Fibroblast of peridontal ligament (primary cell): ENCODE results near the gene FGB.

Experiments used
- DNase-seq: peaks from one replicate; pipeline ENCODE4 v3.0.0-alpha.2; 2010; ENCODE audit errors: extremely low read depth

FGB gene

GRCh38 chr4:154562697-154563254, at the start of gene FGB:
Gene FGB (plus strand): TSS chr4:154563011. CDS start chr4:154563019, 8 bp downstream.
- no peak for DNase-seq

DNA sequence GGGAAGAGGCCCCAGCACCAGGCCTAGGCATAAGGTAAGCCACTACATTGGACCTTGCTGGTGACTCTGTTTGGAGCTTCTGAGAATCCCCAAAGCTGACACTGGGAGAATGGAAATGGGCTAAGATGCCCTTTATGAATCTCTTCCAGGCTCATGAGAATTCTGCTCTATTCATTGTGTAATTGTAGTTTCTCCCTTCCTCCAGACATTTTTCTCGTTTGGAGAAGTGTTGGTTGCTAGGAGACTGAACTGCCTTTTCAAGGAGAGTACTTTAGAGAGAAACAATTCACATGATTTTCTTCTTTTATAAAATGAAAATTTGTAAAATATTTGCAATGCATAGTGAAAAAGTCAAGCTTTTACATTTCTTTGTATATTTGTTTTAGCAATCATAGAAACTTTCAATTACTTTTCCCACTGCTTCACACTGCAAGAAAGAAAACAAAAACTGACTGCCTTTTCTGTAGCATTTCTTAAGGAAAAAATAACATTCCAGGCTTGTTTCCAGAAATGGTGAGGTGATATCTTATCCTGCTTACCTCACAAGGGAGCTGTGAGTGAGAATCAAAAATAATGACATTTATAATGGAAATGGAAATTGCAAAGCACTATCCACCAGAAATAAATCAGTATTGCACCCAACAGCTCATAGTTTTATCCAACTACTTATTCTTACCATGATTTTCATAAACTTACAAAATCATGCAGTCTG, 46.3 kb upstream of the FGB start:
- DNase-seq = no peak

- DNase-seq = no peak
These were observed 45.2 kb upstream of the FGB start for GRCh38 chr4:154517591-154517990.

- no peak for DNase-seq
These were observed 43.6 kb upstream of the FGB start for GRCh38 chr4:154519214-154519613.

- no peak for DNase-seq
These were observed 41.2 kb upstream of the FGB start for GRCh38 chr4:154521607-154522006.

- no peak for DNase-seq
These were observed 36.7 kb upstream of the FGB start for GRCh38 chr4:154526151-154526550.

DNA sequence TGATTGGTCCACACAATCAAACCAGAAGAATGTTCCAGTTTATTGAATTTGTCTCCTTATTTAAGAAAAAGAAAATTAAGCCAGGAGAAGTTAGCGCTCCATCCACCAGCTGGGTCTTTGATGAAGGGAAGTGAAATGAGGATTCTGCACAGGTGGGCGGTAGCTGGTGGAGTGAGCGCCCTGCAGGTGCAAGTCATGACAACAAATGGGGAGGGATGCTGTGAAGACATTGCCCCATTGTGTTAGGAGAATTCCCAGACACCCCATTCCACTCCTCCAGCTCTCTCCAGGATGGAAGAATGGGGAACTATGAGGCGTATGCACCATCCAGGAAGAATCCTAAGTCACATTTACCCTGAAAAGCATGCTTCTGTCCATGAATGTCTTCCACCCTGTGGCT, 35.5 kb upstream of the FGB start:
- no peak for DNase-seq

DNA sequence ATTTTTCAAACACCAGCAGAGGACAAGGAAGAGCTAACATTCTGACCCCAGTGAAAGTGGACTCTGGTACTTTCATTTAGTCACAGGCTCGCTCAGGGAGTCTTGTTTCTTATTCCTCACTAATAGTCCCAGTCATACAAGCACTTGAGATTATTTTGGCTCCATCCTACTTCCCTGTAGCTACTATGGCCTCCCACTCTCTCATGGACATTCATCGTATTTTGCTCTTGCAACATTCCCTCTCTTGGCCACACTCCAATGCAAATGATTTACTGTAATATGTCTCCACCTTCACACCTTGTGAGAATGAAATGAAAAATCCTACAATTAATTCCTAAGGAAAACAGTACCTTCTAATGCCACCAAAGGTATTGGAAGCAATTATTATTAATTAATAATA, 33.9 kb upstream of the FGB start:
- DNase-seq = no peak

DNA sequence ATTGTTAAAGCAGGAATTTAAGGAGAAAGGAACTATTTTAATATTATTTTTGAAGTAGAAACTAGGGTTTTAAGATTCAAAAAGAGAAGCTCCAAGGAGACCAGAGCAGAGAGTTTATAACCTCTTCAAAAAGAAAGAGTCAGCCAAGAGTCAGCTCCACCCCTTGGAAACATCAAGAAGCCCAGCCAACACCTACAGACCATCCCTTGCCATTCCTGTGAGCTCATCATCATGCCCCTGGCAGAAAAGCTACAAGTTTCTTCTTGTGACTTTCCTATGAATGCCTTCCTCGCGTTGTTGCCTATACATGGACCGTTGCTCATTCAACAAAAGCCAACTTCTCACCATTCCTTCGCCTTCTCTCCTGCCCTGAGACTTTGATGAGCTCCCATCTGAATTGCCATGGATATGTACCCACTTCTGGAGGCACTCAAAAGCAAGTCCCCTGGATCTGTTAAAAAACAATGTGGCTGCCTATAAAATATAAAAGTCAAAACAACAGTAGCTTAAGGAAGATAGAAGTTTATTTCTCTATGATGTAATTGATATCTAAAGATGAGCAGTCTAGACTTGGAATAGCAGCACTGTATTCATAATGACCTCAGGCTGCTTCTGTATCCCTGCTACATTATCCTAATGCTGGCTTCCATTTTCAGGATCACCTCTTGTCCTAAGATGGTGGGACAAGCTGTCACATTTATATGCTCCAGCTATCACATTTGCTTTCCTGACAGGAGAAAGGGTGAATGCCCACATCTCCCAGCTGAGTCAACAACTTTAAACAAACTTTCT, 32.9 kb upstream of the FGB start:
- DNase-seq = no peak

- no peak for DNase-seq
These were observed 28.5 kb upstream of the FGB start for GRCh38 chr4:154534296-154534695.

DNA sequence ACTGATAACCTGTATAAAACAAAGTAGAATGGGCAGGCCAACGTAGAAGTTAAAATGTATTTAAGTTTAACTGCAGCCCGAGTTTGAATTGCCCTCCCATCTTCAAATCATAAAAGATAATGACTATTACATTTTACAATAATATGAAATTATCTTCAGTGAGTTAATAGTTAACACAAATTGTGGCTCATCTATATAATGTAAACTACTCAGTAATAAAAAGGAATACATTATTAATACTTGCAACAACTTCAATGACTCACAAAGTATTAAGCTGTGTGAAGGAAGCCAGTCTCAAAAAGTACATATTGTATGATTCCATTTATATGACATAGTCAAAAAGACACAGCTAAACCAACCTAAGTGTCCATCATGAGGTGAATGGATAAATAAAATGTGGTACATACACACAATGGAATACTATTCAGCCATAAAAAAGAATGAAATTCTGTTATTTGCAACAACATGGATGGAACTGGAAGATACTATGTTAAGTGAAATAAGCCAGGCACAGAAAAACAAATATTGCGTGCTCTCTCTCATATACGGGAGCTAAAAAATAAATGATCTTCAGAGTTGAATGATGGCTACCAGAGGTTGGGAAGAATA, 20.4 kb upstream of the FGB start:
- no peak for DNase-seq

GRCh38 chr4:154545689-154546088, 17.1 kb upstream of the FGB start:
- no peak for DNase-seq

DNA sequence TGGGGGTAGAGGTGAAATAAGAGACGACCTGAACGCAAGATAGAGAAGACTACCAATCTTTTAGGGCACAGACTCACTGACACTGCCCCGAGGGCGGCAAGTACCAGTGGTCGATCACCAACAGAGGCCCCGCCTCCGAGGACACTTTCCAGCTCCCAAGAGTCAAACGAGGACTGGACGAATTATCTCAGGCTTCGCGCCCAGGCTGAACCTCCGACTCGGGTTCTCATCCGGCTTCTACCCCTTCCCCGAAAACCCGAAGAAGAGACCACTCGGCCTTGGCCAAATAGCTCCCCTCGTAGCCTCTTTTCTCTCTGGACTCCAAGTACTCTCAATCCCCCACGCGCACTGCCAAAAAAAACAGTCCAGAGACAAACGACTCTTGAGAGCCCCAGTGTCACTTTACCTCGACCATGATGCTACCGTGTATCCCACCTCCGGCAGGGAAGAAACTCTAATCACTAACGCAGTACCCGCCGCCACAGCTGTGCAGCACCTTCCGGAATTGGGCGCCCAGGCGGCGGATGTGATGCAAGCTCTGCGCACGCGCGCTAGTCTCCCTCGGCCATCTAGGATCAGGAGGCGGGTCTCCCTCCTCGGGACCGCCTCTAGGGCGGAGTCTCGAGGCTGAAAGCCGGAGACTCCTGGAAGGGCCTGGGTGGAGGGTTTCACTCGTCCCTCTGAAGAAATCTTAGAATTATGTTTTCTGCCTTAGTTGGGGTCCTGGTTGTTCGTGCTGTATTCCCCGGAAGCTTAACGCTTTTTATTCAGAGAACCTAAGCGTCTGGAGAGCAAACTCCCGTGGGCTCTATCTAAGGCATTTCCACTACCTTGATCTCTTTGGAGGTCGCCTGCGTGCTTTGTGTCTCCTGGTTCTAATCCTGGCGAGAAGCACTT, 12.7 kb upstream of the FGB start, which contains the start of gene PLRG1:
PLRG1 (minus strand) TSS at position 507 of the 897 bp plus-strand sequence; CDS start at position 415, 92 bp downstream.
- peak; percentile 93 for DNase-seq

DNA sequence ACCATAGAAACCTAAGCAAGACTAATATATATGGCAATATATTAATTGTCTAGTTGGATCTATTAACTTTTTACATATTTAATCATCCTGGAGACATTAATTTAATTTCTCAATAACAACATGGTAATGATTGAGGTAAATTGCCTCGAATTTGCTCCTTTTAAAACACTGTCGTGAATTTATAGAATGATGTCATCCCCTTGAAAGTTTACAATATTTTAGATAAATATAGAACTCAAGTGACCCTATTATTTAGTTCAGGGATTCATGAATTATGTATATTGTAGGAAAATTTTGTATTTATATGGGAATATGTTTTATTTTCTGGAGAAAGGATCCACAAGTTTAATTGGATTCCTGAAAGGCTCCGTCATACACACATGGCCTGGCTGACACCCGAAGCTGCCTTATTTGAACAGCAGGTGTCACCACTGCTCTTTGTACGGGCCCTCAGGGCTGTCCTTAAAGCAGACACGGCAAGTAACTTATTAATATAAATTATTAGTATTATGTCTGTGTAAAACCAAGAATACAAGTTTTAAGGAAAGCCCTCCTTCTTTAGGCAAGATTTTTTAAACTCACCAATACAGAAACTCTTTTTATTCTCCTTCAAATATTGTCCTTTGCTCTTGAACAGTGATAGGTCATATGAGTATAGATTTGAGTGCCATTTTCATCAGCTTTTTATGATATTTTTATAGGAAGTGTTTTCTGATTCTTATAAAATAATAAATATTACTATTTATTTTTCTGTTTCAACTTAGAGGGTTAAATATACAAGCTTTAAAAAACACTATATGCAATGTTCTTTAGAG, 10.7 kb upstream of the FGB start:
- DNase-seq = peak; percentile 84

- DNase-seq = no peak
These were observed 3.7 kb upstream of the FGB start for GRCh38 chr4:154559141-154559493.

- DNase-seq = peak; percentile 46
These were observed 3.1 kb upstream of the FGB start for GRCh38 chr4:154559494-154560418.

DNA sequence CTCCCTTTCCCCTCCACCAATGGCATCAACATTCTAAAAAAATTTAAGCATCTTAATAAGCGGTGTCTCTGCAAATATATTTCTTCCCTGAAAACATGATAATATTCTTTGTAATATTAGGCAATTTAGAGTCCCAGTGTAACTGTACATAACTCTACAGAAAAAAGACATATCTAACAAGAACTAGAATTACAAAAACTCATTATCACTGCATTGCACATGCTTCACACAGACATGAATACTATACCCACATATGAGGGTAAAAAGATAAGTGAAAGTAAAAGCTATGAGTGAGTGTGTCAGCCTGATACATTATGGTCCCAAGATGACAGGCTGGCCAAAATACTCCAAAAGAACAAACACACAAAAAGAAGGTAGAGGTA, 2.4 kb upstream of the FGB start:
- DNase-seq = no peak

DNA sequence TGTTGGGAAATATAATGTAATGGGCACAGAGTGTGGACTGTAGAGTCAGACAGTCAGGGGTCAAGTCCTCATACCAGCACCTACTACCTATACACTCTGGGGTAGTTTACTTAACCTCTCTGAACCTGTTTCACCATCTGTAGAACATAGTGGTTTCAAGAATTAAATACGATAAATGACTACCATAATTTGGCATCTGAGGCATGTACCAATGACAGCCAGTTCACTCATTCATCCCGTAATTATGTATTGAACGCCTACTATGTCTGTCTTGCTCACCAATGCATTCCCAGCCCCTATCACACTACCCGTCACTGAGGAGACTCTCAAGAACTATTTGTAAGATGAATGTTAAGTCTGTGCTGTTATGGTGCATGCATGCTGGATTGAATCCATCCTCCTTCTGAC, 2.0 kb upstream of the FGB start:
- peak; percentile 2 for DNase-seq

- no peak for DNase-seq
These were observed 1.5 kb downstream of the FGB start for GRCh38 chr4:154564311-154564710.

GRCh38 chr4:154565704-154566103, 2.9 kb downstream of the FGB start:
- no peak for DNase-seq
